A549 (cell line): ENCODE data around the gene MACF1. TPM values are rescaled to one million over a fixed set of nuclear protein-coding genes. Genes with fewer than 3 reads are reported as not detected.
"Not testable (repeated sequence)": the region's sequence is repeated elsewhere in the genome, so short reads cannot be mapped to it uniquely, and the experiment has no call there.

Experiments
- ATAC-seq, 2 experiments: fragments of 200-7000 bp in 1 of 2; fragments of >200 bp in 1 of 2; cut with Nextera tagmentation in 1 of 2; cut with Tn5 transposase in 1 of 2; 3 replicates each; pipeline versions ENCODE4 v1.8.0 to v1.9.1; 2018 to 2020; ENCODE audit warnings: mild to moderate bottlenecking in 1 of 2, moderate library complexity in 1 of 2
- CTCF ChIA-PET: fragments of 300-600 bp; sonication (Branson Sonifier 250); formaldehyde crosslinking; extraction: SDS; loops from one replicate; lab custom pipeline; 2021; ENCODE audit warnings: antibody characterized with exemption, inconsistent platforms; lab: Yijun Ruan, JAX
- POLR2A ChIA-PET: fragments of 350-600 bp; formaldehyde crosslinking; extraction: SDS; loops from one replicate; lab custom pipeline; 2021; ENCODE audit warnings: antibody characterized with exemption, inconsistent platforms; lab: Yijun Ruan, JAX
- DNase-seq, 2 experiments: peaks; one replicate each; pipeline versions ENCODE4 v3.0.0 to v3.0.0-alpha.2; 2011 to 2016; ENCODE audit warnings: low read depth in 1 of 2, low spot score in 1 of 2
- FAIRE-seq: peaks from 2 replicates; lab custom pipeline; 2011; peaks lifted over from hg19 to GRCh38; lab: Jason Lieb, UNC
- H3K27ac ChIP-seq, 2 experiments: fragments of >200 bp; sonication (Bioruptor Twin); formaldehyde crosslinking; 3 replicates each; pipeline ENCODE4 v1.5.1; 2016 to 2017
- H3K4me1 ChIP-seq: fragments of >200 bp; sonication (Bioruptor Twin); formaldehyde crosslinking; 3 replicates; pipeline ENCODE4 v1.6.1; 2016
- H3K4me2 ChIP-seq: fragments of >200 bp; sonication (Bioruptor Twin); formaldehyde crosslinking; 3 replicates; pipeline ENCODE4 v1.6.1; 2016
- H3K4me3 ChIP-seq: fragments of >200 bp; sonication (Bioruptor Twin); formaldehyde crosslinking; 3 replicates; pipeline ENCODE4 v1.5.1; 2016
- H3K9me3 ChIP-seq: fragments of >200 bp; sonication (Bioruptor Twin); formaldehyde crosslinking; 3 replicates; pipeline ENCODE4 v1.6.1; 2016
- CBX8 ChIP-seq: fragments of 200-600 bp; sonication (generic); IDR thresholded peaks from 2 replicates; pipeline ENCODE4 v1.6.1; 2016
- CEBPB ChIP-seq, 2 experiments: fragments of >200 bp in 1 of 2; sonication (Bioruptor Twin) in 1 of 2; formaldehyde crosslinking in 1 of 2; IDR thresholded peaks; 2 replicates each; pipeline ENCODE4 v1.6.1; 2012 to 2016
- CHD4 ChIP-seq: fragments of 200-600 bp; sonication (generic); IDR thresholded peaks from 2 replicates; pipeline ENCODE4 v1.6.1; 2016; ENCODE audit warnings: antibody characterized with exemption, mild to moderate bottlenecking, borderline replicate concordance
- FOSL2 ChIP-seq, 2 experiments: fragments of 450-650 bp in 1 of 2; fragments of >200 bp in 1 of 2; sonication (Bioruptor Twin) in 1 of 2; formaldehyde crosslinking; IDR thresholded peaks; 2 replicates each; pipeline versions ENCODE4 v1.5.0 to v1.6.1; 2016 to 2020; ENCODE audit warnings: mild to moderate bottlenecking in 1 of 2, moderate library complexity in 1 of 2
- NFE2L2 ChIP-seq: fragments of 150-350 bp; conservative IDR thresholded peaks from 2 replicates; pipeline ENCODE4 v1.6.1; 2014; ENCODE audit warnings: low read length
- RCOR1 ChIP-seq: fragments of 150-350 bp; IDR thresholded peaks from 2 replicates; pipeline ENCODE4 v1.6.1; 2014; ENCODE audit warnings: antibody characterized with exemption, low read length, low read depth
- RNF2 ChIP-seq: fragments of 200-600 bp; sonication (generic); IDR thresholded peaks from 2 replicates; pipeline ENCODE4 v1.6.1; 2016; ENCODE audit warnings: low read depth, mild to moderate bottlenecking, antibody characterized with exemption, moderate library complexity, borderline replicate concordance
- SMC3 ChIP-seq: fragments of >200 bp; sonication (Bioruptor Twin); formaldehyde crosslinking; IDR thresholded peaks from 3 replicates; pipeline ENCODE4 v1.6.1; 2018; ENCODE audit warnings: inconsistent platforms
- TFCP2L1 ChIP-seq: fragments of 250-450 bp; sonication (Bioruptor Pico); IDR thresholded peaks from 2 replicates; pipeline ENCODE4 v1.5.0; 2021; ENCODE audit warnings: mild to moderate bottlenecking
- ZNF302 ChIP-seq: fragments of 250-450 bp; sonication (Bioruptor Pico); IDR thresholded peaks from 2 replicates; pipeline ENCODE4 v1.9.0; 2021; ENCODE audit warnings: inconsistent platforms, mild to moderate bottlenecking, moderate library complexity
- ZSCAN20 ChIP-seq: fragments of 250-450 bp; sonication (Bioruptor Pico); IDR thresholded peaks from 2 replicates; pipeline ENCODE4 v1.8.0; 2022; ENCODE audit warnings: mild to moderate bottlenecking, moderate library complexity
- WGBS: methylation state at CpG from one replicate; pipeline ENCODE4 v1.1.6; 2017; ENCODE audit errors: missing lambda C conversion rate; 5-methylcytosine and 5-hydroxymethylcytosine counted together
- polyA plus RNA-seq, 4 experiments: library from polyadenylated mRNA; depleted of rRNA in 3 of 4; stranded (reverse); fragments of >200 nt; fragmentation: RNase III in 1 of 4; extraction: RNeasy Plus Mini Kit Qiagen cat#74134 plus additional on column Dnase treatment in 1 of 4; gene quantifications; 2 replicates in 3 of 4; 3 replicates in 1 of 4; pipeline ENCODE4 v1.2.3, GENCODE V29; 2011 to 2017
- TF ChIP-seq, protein P1 (sequence below): fragments of 250-450 bp; sonication (Bioruptor Pico); IDR thresholded peaks from 2 replicates; pipeline ENCODE4 v1.5.0; 2021; ENCODE audit warnings: mild to moderate bottlenecking, moderate library complexity, borderline replicate concordance
- TF ChIP-seq, protein P2 (sequence below): fragments of >200 bp; sonication (Bioruptor Twin); formaldehyde crosslinking; IDR thresholded peaks from 3 replicates; pipeline ENCODE4 v1.6.1; 2016
- TF ChIP-seq, protein P3 (sequence below): fragments of 250-450 bp; sonication (Bioruptor Pico); IDR thresholded peaks from 2 replicates; pipeline ENCODE4 v1.5.0; 2020; ENCODE audit warnings: low read depth, mild to moderate bottlenecking, moderate library complexity

MACF1 gene
- polyA plus RNA-seq, 2 of the 4 experiments (the other 2 are of a cell fraction), result 45.7 to 64.2 TPM

DNA sequence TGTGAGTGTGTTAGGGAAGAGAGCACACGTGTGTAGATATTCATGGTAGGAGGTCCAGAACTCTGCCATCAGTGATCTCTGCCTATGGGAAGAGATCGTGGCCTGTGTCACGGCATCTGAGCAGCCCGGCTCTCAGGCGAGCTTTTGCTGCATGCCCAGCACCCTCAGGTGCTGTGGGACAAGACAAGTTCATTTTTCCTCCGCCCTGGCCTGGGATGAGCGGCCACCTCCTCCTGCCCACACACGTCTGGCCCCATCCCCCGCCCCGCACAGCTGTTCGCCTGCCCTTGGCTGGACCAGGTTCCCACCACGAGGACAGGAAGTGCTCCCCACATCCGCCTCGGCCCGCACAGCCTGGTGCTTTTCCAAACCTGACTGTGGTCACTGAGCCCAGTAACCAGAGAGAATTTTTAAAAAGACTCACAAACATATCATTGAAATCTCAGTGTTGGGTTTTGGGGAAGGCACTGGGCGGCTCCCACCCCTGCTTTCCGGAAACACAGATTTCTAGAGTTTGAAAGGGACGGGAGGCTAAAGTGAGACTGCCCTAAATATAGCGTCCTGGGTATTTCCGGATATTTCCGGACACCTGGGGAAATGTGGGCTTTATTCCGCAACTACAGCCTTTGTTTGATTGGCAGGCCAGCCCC, 305.0 kb downstream of the MACF1 start:
- FAIRE-seq, result no peak
- no peaks in the 10 kb centered on the region for H3K4me1 ChIP-seq
- no peak overlapping the region for H3K4me3 ChIP-seq
- H3K4me2 ChIP-seq, result no peak overlapping the region
- no peak overlapping the region for H3K27ac ChIP-seq
- no peaks in the 10 kb centered on the region for H3K9me3 ChIP-seq
- DNase-seq, result no peak
- TF ChIP-seq TFCP2L1 (CRISPR knock-in tag), result no peak
- TF ChIP-seq, protein P1, sequence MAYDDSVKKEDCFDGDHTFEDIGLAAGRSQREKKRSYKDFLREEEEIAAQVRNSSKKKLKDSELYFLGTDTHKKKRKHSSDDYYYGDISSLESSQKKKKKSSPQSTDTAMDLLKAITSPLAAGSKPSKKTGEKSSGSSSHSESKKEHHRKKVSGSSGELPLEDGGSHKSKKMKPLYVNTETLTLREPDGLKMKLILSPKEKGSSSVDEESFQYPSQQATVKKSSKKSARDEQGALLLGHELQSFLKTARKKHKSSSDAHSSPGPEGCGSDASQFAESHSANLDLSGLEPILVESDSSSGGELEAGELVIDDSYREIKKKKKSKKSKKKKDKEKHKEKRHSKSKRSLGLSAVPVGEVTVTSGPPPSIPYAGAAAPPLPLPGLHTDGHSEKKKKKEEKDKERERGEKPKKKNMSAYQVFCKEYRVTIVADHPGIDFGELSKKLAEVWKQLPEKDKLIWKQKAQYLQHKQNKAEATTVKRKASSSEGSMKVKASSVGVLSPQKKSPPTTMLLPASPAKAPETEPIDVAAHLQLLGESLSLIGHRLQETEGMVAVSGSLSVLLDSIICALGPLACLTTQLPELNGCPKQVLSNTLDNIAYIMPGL, result no peak
- TF ChIP-seq NFE2L2, result no peak
- no peak for TF ChIP-seq CBX8
- TF ChIP-seq CEBPB (IDR thresholded peaks at IDR 0.05), result no peak
- no peak for TF ChIP-seq CHD4
- TF ChIP-seq ZSCAN20 (CRISPR knock-in tag), result no peak
- no peak for TF ChIP-seq ZNF302 (CRISPR knock-in tag)
- TF ChIP-seq FOSL2 (IDR thresholded peaks at IDR 0.05), result no peak
- no peak for TF ChIP-seq FOSL2 (CRISPR knock-in tag; IDR thresholded peaks at IDR 0.05)
- TF ChIP-seq RNF2, result no peak
- TF ChIP-seq, protein P2, sequence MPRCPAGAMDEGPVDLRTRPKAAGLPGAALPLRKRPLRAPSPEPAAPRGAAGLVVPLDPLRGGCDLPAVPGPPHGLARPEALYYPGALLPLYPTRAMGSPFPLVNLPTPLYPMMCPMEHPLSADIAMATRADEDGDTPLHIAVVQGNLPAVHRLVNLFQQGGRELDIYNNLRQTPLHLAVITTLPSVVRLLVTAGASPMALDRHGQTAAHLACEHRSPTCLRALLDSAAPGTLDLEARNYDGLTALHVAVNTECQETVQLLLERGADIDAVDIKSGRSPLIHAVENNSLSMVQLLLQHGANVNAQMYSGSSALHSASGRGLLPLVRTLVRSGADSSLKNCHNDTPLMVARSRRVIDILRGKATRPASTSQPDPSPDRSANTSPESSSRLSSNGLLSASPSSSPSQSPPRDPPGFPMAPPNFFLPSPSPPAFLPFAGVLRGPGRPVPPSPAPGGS, result no peak
- TF ChIP-seq, protein P3, sequence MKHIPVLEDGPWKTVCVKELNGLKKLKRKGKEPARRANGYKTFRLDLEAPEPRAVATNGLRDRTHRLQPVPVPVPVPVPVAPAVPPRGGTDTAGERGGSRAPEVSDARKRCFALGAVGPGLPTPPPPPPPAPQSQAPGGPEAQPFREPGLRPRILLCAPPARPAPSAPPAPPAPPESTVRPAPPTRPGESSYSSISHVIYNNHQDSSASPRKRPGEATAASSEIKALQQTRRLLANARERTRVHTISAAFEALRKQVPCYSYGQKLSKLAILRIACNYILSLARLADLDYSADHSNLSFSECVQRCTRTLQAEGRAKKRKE (CRISPR knock-in tag), result no peak
- no peak for TF ChIP-seq RCOR1
- TF ChIP-seq SMC3, result no peak
- ChIA-PET POLR2A (no interaction called here), CTCF (interaction anchor here (0.9 kb wide), 1 partner anchor 411 kb away, joined by 3 read pairs; no protein-coding TSS in a partner anchor)
- no peak for ATAC-seq
- 86% methylated on average over 16 of the region's 22 CpGs for WGBS

GRCh38 chr1:39510570-39511186, 306.2 kb downstream of the MACF1 start:
- POLR2A ChIA-PET, H3K4me1 ChIP-seq, H3K4me3 ChIP-seq, H3K27ac ChIP-seq, ATAC-seq, H3K9me3 ChIP-seq, FAIRE-seq, H3K4me2 ChIP-seq, DNase-seq, CTCF ChIA-PET: not testable (repeated sequence)
- WGBS, result 81% methylated on average over 7 of the region's 20 CpGs

DNA sequence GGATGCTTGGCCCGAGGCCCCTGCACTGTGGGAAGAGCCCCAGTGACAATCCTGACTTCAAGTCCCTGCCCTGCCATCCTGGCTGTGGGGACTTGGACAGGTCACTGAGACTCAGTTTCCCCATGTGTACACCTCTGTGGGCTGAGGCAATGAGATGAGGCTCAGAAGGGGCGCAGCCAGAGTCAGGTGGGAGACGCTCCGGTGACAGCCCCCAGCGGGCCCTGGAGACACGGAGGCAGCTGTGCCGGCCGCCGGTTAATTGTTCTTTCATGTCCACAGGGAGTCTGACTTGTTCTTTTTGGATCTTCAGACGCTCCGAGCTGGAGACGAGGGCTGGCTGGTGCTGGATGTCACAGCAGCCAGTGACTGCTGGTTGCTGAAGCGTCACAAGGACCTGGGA, 307.0 kb downstream of the MACF1 start:
- FAIRE-seq, H3K27ac ChIP-seq, H3K4me1 ChIP-seq, POLR2A ChIA-PET, H3K4me2 ChIP-seq, H3K9me3 ChIP-seq, CTCF ChIA-PET, ATAC-seq, DNase-seq, H3K4me3 ChIP-seq: not testable (repeated sequence)
- no CpG with 5 or more reads among the region's 13 CpGs for WGBS

DNA sequence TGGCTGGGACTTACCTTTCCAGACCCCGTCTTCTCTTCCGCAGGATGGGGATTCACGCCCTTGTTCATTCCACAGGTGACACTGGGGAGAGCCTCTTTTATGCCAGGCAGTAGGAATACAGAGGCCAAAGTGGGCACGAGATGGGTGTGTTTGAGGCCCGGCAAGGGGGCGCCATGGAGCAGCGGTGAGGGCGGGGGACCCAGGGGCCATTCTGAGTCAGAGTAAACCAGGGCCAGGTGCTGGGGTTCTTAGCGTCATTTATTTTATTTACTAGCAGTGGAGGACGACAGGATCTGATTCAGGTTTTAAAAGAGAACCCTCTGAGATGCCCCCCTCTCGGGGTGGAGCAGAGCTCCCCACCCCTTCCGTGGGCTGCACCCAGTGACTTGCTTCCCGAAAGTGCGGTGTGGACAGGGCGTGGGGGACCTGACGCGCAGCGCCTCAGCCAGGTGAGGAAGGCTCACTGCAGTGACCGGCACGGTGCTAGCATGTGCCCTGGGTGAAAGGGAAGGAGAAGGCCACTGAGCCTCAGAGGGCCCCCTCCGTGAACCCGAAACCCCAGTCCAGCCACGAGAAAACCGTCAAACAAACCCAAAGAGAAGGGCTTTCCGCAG, 307.8 kb downstream of the MACF1 start:
- DNase-seq, CTCF ChIA-PET, H3K27ac ChIP-seq, H3K9me3 ChIP-seq, FAIRE-seq, POLR2A ChIA-PET, H3K4me2 ChIP-seq, H3K4me1 ChIP-seq, H3K4me3 ChIP-seq: not testable (repeated sequence)
- WGBS, result 71% methylated on average over 4 of the region's 25 CpGs
- peak in 1 of 2 experiments; percentile 63; a peak in 3 of 6 replicates for ATAC-seq

GRCh38 chr1:39514710-39515124, 310.2 kb downstream of the MACF1 start:
- ATAC-seq, result not testable (repeated sequence)

DNA sequence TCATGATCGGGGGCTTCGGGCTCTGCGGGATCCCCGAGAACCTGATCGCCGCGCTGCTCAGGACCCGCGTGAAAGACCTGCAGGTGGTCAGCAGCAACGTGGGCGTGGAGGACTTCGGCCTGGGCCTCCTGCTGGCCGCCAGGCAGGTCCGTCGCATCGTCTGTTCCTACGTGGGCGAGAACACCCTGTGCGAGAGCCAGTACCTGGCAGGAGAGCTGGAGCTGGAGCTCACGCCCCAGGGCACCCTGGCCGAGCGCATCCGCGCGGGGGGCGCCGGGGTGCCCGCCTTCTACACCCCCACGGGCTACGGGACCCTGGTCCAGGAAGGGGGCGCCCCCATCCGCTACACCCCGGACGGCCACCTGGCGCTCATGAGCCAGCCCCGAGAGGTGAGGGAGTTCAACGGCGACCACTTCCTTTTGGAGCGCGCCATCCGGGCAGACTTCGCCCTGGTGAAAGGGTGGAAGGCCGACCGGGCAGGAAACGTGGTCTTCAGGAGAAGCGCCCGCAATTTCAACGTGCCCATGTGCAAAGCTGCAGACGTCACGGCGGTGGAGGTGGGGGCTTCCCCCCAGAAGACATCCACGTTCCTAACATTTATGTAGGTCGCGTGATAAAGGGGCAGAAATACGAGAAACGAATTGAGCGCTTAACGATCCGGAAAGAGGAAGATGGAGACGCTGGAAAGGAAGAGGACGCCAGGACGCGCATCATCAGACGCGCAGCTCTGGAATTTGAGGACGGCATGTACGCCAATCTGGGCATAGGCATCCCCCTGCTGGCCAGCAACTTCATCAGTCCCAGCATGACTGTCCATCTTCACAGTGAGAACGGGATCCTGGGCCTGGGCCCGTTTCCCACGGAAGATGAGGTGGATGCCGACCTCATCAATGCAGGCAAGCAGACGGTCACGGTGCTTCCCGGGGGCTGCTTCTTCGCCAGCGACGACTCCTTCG, 310.9 kb downstream of the MACF1 start:
- FAIRE-seq, H3K4me1 ChIP-seq, DNase-seq, H3K9me3 ChIP-seq, POLR2A ChIA-PET, CTCF ChIA-PET: not testable (repeated sequence)
- peak overlapping the region in 1 of 2 experiments; percentile 66; a peak in 1 of 6 replicates for H3K27ac ChIP-seq
- peak overlapping the region; percentile 57; the same call in 1 of the 3 replicates for H3K4me2 ChIP-seq
- 8% methylated on average over 12 of the region's 78 CpGs for WGBS
- peak; percentile 75 to 89 for ATAC-seq
- H3K4me3 ChIP-seq, result peak overlapping the region; percentile 39

More at GRCh38 chr1:39514710-39515124, 310.2 kb downstream of the MACF1 start:
- POLR2A ChIA-PET, CTCF ChIA-PET, H3K27ac ChIP-seq, H3K4me3 ChIP-seq, FAIRE-seq, H3K4me2 ChIP-seq, H3K4me1 ChIP-seq, H3K9me3 ChIP-seq, DNase-seq: not testable (repeated sequence)
- WGBS, result no CpG with 5 or more reads among the region's 46 CpGs
